Measurements from ENCODE around the gene CMTM1.

DNA sequence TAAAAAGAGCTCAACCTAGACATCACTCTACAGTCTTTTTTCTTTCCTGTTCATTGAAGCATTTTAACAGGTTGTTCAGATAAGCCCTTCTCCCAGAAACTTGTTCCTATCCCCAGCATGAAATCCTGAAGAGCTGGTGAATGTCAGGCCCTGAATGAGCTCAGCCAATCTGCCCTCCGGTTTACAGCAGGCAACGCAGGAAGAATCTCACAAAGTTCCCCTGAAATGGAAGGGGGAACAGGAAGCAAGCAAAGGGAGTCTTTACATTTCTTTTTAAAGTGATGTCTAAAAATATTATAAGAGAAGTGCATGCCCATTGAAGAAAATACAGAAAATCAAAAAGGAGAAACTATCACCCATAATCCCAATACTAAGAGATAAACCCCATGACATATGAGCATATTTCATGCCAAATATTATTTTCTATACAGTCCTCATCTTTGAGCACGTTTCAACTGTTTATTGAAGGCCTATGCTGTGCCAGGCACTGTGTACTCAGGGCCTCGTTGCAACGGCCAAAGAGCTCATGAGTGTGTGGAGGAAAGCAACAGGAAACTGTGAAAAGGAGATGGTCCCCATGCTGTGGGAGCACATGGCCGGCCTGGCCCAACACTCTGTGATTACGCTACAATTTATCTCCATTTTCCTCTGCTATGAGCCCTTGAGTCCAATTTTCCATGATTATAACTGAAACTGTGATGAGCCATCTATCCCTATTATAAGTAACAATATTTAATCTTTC is 22.1 kb upstream of the CMTM1 start:
- TF ChIP-seq, protein P1, sequence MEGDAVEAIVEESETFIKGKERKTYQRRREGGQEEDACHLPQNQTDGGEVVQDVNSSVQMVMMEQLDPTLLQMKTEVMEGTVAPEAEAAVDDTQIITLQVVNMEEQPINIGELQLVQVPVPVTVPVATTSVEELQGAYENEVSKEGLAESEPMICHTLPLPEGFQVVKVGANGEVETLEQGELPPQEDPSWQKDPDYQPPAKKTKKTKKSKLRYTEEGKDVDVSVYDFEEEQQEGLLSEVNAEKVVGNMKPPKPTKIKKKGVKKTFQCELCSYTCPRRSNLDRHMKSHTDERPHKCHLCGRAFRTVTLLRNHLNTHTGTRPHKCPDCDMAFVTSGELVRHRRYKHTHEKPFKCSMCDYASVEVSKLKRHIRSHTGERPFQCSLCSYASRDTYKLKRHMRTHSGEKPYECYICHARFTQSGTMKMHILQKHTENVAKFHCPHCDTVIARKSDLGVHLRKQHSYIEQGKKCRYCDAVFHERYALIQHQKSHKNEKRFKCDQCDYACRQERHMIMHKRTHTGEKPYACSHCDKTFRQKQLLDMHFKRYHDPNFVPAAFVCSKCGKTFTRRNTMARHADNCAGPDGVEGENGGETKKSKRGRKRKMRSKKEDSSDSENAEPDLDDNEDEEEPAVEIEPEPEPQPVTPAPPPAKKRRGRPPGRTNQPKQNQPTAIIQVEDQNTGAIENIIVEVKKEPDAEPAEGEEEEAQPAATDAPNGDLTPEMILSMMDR (IDR thresholded peaks at IDR 0.05): no peak
- TF ChIP-seq ZFX (IDR thresholded peaks at IDR 0.05; ENCODE audit: borderline replicate concordance): no peak
